Stimulated activated CD8-positive, alpha-beta memory T cell treated with anti-CD3 and anti-CD28 coated beads, Interleukin-4, amount 100 ng/mL, for 48 hours (primary cell): ENCODE results near the gene PIP4K2C.
"Not testable (repeated sequence)": the region's sequence is repeated elsewhere in the genome, so short reads cannot be mapped to it uniquely, and the experiment has no call there.

ENCODE experiments used
- DNase-seq: peaks from one replicate; pipeline ENCODE4 v3.0.0-alpha.2; 2020

PIP4K2C gene

DNA sequence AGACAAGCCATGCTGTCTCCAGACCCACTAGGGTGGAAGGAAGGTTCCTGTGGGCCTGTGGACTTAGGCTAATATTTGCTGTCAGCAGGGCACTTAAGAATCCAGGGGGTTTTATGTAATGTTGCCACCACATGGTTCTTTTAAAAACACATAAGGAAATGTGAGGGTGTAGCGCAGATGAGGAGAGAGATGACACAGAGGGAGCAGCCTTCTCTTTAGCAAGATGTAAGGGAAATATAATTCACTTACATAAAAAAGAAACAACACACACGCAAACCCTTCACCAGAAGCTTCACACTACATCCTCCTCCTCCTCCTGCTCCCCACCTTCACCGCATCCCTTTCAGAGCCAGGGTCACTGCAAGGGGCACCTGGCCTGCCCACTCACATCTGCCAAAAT, 4.9 kb upstream of the PIP4K2C start:
- DNase-seq = no peak

- DNase-seq = no peak
Measured at GRCh38 chr12:57586832-57587429, 4.1 kb upstream of the PIP4K2C start.

DNA sequence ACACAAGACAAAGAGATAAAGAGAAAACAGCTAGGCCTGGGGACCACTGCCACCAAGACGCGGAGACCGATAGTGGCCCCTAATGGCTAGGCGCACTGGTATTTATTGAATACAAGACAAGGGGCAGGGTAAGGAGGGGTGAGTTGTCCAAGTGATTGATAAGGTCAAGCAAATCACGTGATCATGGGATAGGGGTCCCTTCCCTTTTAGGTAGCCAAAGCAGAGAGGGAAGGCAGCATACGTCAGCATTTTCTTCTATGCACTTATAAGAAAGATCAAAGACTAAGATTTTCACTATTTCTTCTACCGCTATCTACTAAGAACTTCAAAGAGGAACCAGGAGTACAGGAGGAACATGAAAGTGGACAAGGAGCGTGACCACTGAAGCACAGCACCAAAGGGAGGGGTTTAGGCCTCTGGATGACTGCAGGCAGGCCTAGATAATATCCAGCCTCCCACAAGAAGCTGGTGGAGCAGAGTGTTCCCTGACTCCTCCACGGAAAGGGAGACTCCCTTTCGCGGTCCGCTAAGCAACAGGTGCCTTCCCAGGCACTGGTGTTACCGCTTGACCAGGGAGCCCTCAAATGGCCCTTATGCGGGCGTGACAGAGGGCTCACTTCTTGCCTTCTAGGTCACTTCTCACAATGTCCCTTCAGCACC, 1.9 kb upstream of the PIP4K2C start:
- DNase-seq = not testable (repeated sequence)

GRCh38 chr12:57590479-57590863, 521 bp upstream of the PIP4K2C start:
- DNase-seq = no peak

- DNase-seq = no peak
Measured at GRCh38 chr12:57591782-57592325, 862 bp downstream of the PIP4K2C start.

DNA sequence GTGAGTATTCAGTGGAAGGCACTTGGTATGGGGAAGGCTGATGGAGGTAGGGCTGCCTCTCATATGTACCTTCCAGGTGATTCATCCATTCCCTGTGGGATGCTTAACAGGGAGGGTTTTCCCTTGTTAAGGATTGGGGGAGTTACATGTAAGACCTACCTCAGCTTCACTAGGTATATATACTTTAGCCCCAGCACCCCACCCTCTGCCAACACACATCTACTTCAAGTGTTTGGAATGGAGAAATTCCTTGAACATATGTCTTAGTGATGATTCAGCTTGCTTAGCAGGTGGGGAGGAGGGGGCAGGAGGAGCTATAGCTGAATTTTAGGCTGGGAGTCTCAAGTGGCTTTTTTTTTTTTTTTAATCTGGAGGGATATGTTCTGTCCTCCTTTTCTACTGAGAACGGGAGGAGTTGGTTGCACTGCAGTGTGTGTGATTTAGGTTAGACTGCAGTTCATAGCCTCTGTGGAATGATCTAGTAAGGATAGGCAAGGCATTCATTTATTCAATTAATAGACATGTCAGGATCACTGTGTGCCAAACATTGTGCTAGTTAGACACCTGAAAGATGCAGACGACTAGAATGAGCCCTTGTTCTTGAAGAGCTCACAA, 1.7 kb downstream of the PIP4K2C start:
- no peak for DNase-seq

- no peak for DNase-seq
Measured at GRCh38 chr12:57593187-57593586, 2.2 kb downstream of the PIP4K2C start.

GRCh38 chr12:57600395-57600794, 9.4 kb downstream of the PIP4K2C start:
- DNase-seq = no peak

DNA sequence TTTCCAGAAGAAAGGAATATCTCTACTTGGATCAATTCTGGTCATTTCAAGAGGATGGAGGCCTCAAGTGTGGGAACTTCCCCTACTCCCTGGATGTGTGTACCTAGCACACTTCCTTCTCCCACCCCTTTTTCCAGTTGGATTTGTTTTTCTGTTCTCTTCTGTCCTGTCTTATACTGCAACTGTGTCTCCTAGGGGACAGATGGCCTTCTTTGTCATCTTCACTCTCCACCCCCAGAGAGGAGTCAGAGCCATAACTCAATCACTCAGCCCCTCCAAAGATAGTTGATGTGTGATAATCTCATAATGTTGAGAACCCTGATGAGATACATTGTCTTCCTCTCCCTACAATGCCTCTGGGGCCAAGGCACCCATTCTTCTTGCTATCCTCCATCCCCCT, 11.6 kb downstream of the PIP4K2C start:
- DNase-seq = no peak

GRCh38 chr12:57603324-57603723, 12.3 kb downstream of the PIP4K2C start:
- no peak for DNase-seq

DNA sequence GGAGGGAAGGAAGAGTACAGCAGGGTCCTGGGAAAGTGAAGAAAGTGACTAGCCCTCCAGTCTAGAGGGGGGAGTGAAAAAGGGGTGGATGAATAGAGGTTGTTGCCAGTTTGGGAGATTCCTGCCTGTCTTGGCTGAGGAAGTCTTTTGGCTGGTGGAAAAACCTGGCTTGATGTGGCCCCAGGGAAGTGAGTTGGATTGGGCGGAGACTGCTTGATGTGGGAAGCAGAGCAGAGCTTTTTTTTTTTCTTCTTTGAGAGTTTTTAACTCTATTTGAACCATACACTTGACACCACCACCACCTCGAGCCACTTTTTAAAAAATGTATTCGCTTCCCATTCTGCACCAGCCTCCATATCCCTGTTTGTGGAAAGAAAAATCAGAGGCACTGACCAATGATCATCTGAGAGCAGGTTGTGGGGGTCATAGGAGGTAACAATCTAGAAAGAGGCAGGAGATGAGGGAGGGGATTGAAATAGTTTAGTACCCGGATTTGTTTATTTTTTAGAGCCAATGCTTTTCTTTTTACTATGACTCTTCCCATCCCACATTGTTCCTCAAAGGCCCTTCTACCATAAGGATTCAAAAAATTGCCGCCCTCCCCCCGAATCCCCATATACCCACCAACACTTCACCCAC, 12.9 kb downstream of the PIP4K2C start:
- DNase-seq = no peak

DNA sequence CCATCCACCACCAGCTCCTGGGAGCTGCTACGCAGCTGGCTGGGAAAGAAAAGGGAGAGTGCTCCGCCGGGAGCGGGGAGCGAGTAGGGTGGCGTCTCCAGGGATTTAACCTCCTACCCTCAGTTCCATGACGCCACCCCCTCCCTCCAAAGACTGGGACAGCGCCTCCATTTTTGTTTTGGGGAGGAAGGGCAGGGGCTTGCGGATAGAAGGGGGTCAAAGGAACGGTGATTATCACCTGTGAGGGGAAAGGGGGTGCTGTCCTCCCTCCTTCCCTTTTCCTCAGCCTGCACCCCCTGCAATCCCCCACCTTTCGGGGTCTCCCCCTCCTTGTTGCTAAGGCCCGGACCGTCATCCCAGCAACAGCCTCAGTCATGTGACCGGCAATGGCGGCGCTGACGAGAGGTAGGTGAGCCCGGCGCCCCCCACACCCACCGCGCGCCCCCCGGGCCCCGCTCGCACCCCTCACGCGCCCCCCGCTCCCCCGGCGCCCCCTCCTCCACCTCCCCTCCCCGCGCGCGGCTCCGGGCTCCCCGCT, 13.5 kb downstream of the PIP4K2C start, which contains the start of gene DTX3:
DTX3 (plus strand) TSS at position 371 of the 538 bp plus-strand sequence. CDS start 1,694 bp downstream, outside the sequence.
- DNase-seq = peak; percentile 65

DNA sequence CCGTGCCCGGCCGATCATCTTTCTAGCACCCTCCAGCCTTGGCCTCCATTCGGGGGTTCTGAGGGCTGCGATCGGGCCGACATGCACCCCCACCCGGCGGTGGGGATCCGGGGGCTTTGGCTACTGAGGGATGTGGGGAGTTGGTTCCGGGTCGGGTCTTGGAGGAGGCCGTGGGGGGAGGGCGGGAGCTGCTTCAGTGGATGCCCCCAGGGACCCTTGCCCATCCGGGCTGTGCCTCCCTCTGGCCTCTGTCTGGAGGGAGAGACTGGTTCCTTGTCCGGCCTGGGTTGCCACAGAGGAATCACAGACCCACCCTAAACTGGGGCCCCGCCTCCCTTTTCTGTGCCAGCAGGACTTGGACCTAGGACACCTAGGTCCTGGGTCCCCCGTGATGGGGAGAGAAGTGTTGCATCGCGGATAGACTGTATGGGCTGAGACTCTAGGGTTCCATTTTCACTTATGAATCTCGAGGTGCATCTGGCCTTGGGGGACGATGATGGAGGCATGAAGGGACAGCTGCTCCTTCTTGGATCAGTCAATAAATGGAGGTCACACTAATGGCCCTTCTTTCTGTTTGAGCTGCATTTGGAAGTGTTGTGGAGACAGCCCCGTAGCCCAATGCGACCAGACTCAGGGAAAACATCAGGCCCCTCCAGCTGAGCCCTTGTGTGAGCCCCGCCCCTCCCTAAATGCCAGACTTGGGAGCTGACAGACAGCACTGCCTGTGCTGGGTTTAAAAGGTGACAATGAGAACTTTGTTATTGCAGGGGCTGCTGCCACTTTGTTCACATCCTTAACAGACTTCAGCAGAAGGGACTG, 14.2 kb downstream of the PIP4K2C start:
- DNase-seq = no peak

DNA sequence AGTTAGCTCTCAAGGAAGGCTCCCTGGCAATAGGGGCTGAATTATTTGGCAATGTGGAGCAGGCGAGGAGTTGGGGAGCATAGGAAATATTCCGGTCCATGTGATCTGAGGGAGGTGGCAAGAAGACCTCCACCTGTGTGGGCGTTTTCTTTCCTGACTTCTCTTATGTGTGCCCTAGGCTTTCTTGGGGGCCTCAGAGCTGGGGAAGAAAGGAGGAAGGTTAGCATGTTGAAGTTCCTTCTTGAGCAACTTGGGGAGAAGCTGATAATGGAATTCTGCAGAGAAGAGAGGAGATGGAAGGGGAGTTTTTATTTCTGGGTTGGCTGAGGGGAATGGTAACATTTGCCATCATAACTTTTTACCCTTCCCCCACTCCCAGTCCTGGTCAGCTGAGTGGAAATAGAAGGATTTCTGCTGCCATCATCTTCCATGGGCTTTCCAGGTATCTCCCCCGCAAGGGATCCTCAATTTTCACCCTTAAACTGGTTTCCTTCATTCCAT, 14.9 kb downstream of the PIP4K2C start:
- DNase-seq = no peak

DNA sequence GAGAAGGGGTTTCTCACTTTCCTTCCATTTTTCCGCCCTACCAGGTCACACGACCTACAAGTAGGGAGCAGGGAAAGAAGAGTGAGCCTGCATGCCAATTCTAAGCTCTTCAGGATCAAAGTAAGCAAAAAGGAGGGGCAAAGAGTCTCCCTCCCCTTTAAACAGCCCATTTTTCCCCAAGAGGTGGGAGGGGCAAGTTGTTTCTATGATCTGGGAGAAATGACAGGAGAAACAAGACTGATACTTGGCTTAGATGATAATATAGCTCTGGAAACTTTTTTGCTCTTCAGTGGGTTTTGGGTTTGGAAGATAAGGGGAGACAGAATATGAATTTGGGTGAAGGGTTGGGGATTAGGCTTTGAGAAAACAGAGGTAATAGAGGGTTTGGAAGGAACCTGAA, 15.4 kb downstream of the PIP4K2C start:
- no peak for DNase-seq

- DNase-seq = no peak
Measured at GRCh38 chr12:57606821-57607220, 15.8 kb downstream of the PIP4K2C start.

DNA sequence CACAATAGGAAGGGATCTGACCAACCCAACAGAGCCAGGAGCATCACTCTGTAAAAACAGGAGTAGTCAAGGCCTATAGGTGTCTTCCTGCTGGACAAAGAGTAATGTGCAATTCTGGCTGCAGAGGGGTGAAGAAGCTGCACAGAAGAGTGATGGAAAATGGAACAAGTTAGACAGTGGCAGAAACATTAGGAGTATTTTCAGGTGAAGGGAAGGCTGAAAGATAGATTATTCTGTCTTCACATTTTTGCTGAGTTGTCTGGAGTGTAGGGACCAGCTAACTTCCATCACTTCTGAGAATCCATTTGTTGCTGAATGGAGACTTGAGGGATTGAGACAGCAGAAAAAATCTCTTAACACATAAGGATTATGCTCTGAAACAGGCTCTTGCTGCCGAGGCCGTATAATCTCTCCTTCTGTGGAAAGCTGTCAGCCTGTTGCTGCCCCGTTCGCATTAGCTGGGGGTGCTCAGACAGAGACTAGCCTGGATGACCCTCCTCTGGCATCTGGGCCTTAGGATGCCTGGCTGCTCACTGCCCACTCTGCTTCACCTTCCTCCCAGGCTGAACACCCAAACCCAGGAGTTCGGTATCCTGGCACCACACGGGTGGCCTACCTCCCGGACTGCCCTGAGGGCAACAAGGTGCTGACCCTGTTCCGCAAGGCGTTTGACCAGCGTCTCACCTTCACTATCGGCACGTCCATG, 17.1 kb downstream of the PIP4K2C start:
- no peak for DNase-seq

GRCh38 chr12:57609101-57609780, 18.2 kb downstream of the PIP4K2C start:
- DNase-seq = no peak

GRCh38 chr12:57609781-57610553, 19.0 kb downstream of the PIP4K2C start:
- no peak for DNase-seq

DNA sequence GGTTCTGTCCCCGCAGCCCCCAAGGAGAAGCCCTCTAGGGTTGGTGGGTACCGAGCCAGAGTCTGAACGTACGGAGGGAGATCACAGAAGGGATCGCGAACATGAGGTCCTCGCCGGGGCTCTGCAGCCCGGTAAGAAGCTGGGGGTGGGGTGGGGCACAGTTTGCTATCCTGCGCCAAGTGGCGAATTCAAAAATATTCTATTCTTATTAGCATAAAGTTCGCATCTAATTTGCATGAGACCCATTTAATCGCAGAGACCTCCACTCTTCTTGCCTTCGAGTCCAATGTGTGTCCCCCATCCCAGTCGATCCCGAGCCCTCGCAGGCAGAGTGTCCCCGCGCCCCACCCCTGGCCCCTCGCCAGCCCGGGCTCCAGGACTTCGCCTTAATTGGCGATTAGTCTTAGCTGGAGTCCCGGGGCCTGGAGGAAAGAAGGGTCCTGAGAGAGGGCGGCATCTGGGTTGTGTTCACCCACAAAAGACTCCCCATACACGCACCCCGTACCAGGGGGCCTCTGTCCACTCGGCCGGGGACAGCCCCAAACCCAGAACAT, 19.6 kb downstream of the PIP4K2C start:
- DNase-seq = no peak
